ENCODE measurements around the gene ATM.

The ATM gene

GRCh38 chr11:108198833-108199232, 24.0 kb upstream of the ATM start:
- TF ChIP-seq ZC3H10 (CRISPR knock-in tag; IDR thresholded peaks at IDR 0.05) = no peak
- TF ChIP-seq BACH2 (CRISPR knock-in tag; IDR thresholded peaks at IDR 0.05; ENCODE audit: borderline replicate concordance) = no peak
- no peak for TF ChIP-seq CSDC2 (CRISPR knock-in tag; IDR thresholded peaks at IDR 0.05)
- no peak for TF ChIP-seq ZNF565 (CRISPR knock-in tag; conservative IDR thresholded peaks at IDR 0.05; ENCODE audit: low read depth)
- no peak for TF ChIP-seq ZNF70 (CRISPR knock-in tag; IDR thresholded peaks at IDR 0.05)
- TF ChIP-seq TOX (CRISPR knock-in tag; IDR thresholded peaks at IDR 0.05; ENCODE audit: borderline replicate concordance) = no peak
- no peak for TF ChIP-seq OSR1 (CRISPR knock-in tag; IDR thresholded peaks at IDR 0.05)
- TF ChIP-seq RARB (CRISPR knock-in tag; IDR thresholded peaks at IDR 0.05) = no peak
- TF ChIP-seq ZFP30 (CRISPR knock-in tag; IDR thresholded peaks at IDR 0.05) = no peak
- TF ChIP-seq ISL1 (CRISPR knock-in tag; IDR thresholded peaks at IDR 0.05) = no peak
- TF ChIP-seq, protein P1, sequence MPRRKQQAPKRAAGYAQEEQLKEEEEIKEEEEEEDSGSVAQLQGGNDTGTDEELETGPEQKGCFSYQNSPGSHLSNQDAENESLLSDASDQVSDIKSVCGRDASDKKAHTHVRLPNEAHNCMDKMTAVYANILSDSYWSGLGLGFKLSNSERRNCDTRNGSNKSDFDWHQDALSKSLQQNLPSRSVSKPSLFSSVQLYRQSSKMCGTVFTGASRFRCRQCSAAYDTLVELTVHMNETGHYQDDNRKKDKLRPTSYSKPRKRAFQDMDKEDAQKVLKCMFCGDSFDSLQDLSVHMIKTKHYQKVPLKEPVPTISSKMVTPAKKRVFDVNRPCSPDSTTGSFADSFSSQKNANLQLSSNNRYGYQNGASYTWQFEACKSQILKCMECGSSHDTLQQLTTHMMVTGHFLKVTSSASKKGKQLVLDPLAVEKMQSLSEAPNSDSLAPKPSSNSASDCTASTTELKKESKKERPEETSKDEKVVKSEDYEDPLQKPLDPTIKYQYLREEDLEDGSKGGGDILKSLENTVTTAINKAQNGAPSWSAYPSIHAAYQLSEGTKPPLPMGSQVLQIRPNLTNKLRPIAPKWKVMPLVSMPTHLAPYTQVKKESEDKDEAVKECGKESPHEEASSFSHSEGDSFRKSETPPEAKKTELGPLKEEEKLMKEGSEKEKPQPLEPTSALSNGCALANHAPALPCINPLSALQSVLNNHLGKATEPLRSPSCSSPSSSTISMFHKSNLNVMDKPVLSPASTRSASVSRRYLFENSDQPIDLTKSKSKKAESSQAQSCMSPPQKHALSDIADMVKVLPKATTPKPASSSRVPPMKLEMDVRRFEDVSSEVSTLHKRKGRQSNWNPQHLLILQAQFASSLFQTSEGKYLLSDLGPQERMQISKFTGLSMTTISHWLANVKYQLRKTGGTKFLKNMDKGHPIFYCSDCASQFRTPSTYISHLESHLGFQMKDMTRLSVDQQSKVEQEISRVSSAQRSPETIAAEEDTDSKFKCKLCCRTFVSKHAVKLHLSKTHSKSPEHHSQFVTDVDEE (CRISPR knock-in tag; IDR thresholded peaks at IDR 0.05) = no peak
- no peak for TF ChIP-seq TCF4 (CRISPR knock-in tag; IDR thresholded peaks at IDR 0.05; ENCODE audit: borderline replicate concordance)

DNA sequence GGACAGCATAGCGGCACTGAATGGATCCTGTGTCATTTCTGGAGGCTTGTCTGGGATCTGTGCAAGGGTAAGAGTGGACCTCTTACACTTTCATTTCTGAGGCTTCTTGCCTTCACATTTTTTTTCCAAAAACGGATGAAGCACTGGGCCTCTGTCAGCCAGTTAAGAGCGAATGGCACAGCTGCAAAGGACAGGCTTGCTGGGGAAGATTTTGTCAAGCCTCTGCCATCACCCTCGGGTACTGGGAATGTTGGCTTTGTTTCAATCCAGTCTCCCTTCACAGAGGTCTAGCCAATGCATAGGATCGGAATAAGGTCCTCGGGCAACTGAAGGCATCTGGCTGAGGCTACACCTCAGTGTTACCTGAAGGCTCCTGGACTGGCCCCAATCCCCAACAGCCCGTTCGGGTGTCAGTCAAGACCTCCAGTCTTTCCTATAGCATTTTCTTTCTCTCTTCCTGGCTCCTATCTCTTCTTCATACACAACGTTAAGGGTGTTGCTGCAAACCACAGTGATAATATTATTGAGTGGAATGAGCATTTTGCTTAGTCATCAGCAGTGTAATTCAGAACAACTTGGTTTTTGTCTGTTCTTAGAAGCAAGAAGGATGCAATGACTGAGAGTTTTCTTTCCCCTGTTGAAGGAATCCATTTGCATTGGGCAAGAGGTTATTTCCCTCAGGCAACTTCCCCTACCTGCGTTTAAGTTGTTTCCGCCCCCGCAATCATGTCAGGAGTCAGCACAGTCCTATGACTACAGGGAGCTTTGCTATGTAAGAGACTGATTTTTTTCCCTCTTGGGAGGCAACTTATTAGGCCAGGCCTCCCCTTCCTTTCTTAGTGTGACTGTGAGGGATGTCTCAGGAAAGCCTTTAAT, 23.2 kb upstream of the ATM start:
- TF ChIP-seq SNAI2 (CRISPR knock-in tag; IDR thresholded peaks at IDR 0.05) (no peak), BACH2 (CRISPR knock-in tag; IDR thresholded peaks at IDR 0.05; ENCODE audit: borderline replicate concordance) (no peak), ZFP30 (CRISPR knock-in tag; IDR thresholded peaks at IDR 0.05) (no peak), ARNTL (CRISPR knock-in tag; IDR thresholded peaks at IDR 0.05; ENCODE audit: borderline replicate concordance, low read depth) (no peak), ZNF565 (CRISPR knock-in tag; conservative IDR thresholded peaks at IDR 0.05; ENCODE audit: low read depth) (no peak), TCF4 (CRISPR knock-in tag; IDR thresholded peaks at IDR 0.05; ENCODE audit: borderline replicate concordance) (no peak), POU6F1 (CRISPR knock-in tag; IDR thresholded peaks at IDR 0.05; ENCODE audit: borderline replicate concordance, low read depth) (no peak), TOX (CRISPR knock-in tag; IDR thresholded peaks at IDR 0.05; ENCODE audit: borderline replicate concordance) (no peak), ESRRG (CRISPR knock-in tag; IDR thresholded peaks at IDR 0.05) (no peak), PATZ1 (CRISPR knock-in tag; IDR thresholded peaks at IDR 0.05; ENCODE audit: borderline replicate concordance) (no peak)
- TF ChIP-seq, protein P1 (CRISPR knock-in tag; IDR thresholded peaks at IDR 0.05) = no peak
- ATAC-seq = no peak

More at GRCh38 chr11:108198833-108199232, 24.0 kb upstream of the ATM start:
- no peak for ATAC-seq

- TF ChIP-seq CREB5 (CRISPR knock-in tag; IDR thresholded peaks at IDR 0.05; ENCODE audit: low read depth) (no peak), GLIS3 (CRISPR knock-in tag; IDR thresholded peaks at IDR 0.05) (no peak), ZNF8 (CRISPR knock-in tag; IDR thresholded peaks at IDR 0.05) (no peak)
Measured at GRCh38 chr11:108203075-108203474, 19.8 kb upstream of the ATM start.

More at GRCh38 chr11:108203075-108203474, 19.8 kb upstream of the ATM start:
- no peak for ATAC-seq

Measured in SK-N-SH treated with all-trans-retinoic acid at 6 μM for 48 hours (cell line).